ENCODE measurements around the gene IL7R. TPM values are rescaled to one million over a fixed set of nuclear protein-coding genes. Genes with fewer than 3 reads are reported as not detected.

Gene IL7R
- total and polyA plus RNA-seq, 2 donors (not counting 3 experiments of a cell fraction or from before 2014, with no cell fraction given): 1.0 to 1.2 TPM

DNA sequence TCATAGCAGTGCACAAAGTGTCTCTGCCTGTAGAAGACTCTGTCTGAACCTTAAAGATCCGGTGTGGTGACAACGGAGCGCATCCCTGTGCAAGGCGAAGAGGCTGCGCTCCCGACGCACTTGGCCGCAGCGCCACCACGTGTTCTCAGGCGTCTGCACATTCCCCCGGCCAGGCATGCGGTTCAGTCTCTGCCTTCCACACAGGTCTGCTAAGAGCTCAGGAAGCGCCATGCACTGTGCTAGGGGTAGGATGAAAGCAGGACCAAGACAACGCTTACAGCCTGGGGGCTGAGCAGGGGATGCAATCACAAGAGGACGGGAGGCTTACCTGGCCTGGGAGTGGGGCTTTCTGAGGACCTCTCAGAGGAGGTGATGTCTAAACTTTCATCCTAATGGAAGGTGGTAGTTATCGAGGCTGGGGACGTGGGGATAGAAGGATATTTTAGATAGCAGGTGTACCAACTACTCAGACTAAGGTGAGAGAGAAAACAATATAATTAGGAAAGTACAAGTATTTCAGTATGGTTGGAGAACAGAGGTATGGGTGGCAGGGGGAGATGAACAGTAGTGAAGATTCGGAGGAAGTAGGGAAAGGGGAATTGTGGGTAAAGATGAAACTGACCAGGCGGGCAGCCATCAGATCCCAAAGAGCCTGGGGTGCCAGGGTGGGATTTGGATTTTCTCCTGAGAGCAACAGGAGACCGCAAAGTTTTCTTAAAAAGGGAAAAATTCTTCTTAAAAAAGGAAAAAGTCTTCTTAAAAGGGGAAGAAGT, 68.4 kb downstream of the IL7R start:
- TF ChIP-seq, protein P1, sequence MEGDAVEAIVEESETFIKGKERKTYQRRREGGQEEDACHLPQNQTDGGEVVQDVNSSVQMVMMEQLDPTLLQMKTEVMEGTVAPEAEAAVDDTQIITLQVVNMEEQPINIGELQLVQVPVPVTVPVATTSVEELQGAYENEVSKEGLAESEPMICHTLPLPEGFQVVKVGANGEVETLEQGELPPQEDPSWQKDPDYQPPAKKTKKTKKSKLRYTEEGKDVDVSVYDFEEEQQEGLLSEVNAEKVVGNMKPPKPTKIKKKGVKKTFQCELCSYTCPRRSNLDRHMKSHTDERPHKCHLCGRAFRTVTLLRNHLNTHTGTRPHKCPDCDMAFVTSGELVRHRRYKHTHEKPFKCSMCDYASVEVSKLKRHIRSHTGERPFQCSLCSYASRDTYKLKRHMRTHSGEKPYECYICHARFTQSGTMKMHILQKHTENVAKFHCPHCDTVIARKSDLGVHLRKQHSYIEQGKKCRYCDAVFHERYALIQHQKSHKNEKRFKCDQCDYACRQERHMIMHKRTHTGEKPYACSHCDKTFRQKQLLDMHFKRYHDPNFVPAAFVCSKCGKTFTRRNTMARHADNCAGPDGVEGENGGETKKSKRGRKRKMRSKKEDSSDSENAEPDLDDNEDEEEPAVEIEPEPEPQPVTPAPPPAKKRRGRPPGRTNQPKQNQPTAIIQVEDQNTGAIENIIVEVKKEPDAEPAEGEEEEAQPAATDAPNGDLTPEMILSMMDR (IDR thresholded peaks at IDR 0.05; ENCODE audit: extremely low read depth in 1 of 2, insufficient read depth in 1 of 2, low read depth in 1 of 2, low read length in 2 of 2): peak; percentile 58 to 80
- TF ChIP-seq, protein P2, sequence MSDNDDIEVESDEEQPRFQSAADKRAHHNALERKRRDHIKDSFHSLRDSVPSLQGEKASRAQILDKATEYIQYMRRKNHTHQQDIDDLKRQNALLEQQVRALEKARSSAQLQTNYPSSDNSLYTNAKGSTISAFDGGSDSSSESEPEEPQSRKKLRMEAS (IDR thresholded peaks at IDR 0.05; ENCODE audit: insufficient read depth, insufficient read length): peak; percentile 83
- TF ChIP-seq POLR2AphosphoS5 (IDR thresholded peaks at IDR 0.05; ENCODE audit: insufficient read depth, low read depth, low read length): no peak
- FAIRE-seq (peak; percentile 86), DNase-seq (ENCODE audit: low read depth, low spot score) (peak; percentile 51)
- Histone ChIP-seq H2AFZ (ENCODE audit: low read depth, low read length) (no peak overlapping the region), H3K27me3 (ENCODE audit: control insufficient read depth in 2 of 2, insufficient read depth in 2 of 2, low read length in 2 of 2) (peaks cover 0 to 3% of the 10 kb centered on the region in 2 experiments), H3K4me3 (replicated peaks in 1 of 3; ENCODE audit: insufficient read depth in 1 of 3, low read depth in 1 of 3, low read length in 3 of 3) (no peak overlapping the region), H3K79me2 (ENCODE audit: control insufficient read depth, insufficient read depth, low read length) (no peaks in the 10 kb centered on the region), H3K4me1 (ENCODE audit: control insufficient read depth, extremely low read depth, insufficient read depth, low read length) (no peaks in the 10 kb centered on the region), H3K36me3 (ENCODE audit: control insufficient read depth in 2 of 2, extremely low read depth in 1 of 2, insufficient read depth in 2 of 2, low read length in 2 of 2) (no peaks in the 10 kb centered on the region), H3K9me3 (replicated peaks; ENCODE audit: control insufficient read depth, insufficient read depth, low read length) (no peaks in the 10 kb centered on the region), H3K4me2 (ENCODE audit: insufficient read depth, low read length) (no peak overlapping the region), H3K9me1 (replicated peaks; ENCODE audit: control insufficient read depth, extremely low read depth, insufficient read depth, low read length) (no peaks in the 10 kb centered on the region), H4K20me1 (replicated peaks; ENCODE audit: control insufficient read depth, extremely low read depth, insufficient read depth, low read length) (no peaks in the 10 kb centered on the region), H3K9ac (replicated peaks; ENCODE audit: extremely low read depth, insufficient read depth, low read length) (no peak overlapping the region), H3K27ac (ENCODE audit: insufficient read depth, low read depth, low read length) (no peak overlapping the region)
- BruUV-seq (replicated peaks): no TSS peak
- dilution Hi-C loops (cut with MboI; ENCODE audit: extremely low pct_ligation_motif_present, low sequenced_read_pairs): no loop called here
- POLR2A ChIA-PET: no interaction called here
- intact Hi-C loops (cut with micrococcal nuclease): no loop called here
- CTCF ChIA-PET: interaction anchor here (0.5 to 5.6 kb wide), 49 partner anchors 10 to 1450 kb away, joined by 3 to 339 read pairs (median 5); partner anchors contain the start of genes IL7R and SPEF2

Measured in endothelial cell of umbilical vein (primary cell).